Iris pigment epithelial cell (primary cell): ENCODE measurements around the gene PPFIBP1.

ENCODE experiments used
- DNase-seq: peaks from one replicate; pipeline ENCODE4 v3.0.0-alpha.2; 2011; ENCODE audit warnings: low read depth

PPFIBP1 gene

DNA sequence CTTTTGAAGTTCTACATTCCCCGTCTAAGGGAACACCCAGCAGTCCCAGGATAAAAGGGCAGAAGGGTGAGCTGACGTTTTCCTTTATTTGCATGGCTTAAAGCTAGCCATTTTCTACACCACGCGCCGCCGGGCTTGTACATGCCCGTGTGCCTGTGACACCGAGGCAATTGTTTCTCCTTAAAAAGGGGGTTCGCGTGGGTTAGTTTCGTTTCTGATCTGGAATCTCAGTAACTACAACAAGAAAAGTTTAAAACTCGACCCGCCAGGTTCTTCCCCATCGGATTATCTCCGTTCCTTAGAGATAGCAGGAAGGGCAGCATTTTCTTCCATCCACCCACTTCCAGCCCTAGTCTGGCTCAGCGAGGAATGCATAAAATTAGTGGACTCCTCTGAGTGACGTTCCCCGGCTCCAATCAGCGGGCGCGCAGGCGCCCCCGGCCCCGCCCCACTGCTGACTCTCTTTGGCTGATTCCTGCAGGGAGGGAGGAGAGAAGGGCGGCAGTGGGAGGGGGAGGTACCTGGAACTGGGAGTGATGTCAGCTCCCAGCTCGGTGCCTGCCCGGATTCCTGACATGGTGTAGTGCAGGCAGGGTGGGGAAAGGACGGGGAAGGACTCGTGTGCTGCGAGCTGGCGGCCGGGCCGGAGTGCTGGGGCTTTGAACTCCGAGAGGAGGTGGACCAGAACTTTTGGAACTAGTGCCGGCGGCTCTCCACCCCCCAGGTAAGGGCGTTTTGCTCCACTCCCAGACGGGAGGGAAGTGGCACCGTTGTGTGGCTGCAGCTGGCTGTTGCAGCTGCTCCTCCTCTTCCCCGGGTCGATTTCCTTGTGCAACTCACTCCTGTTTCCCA lies at the start of gene PPFIBP1:
Gene PPFIBP1, plus strand, starts transcription at position 565 of the 852 bp plus-strand sequence. CDS start 109,191 bp downstream, outside the sequence.
- DNase-seq, result peak; percentile 98

DNA sequence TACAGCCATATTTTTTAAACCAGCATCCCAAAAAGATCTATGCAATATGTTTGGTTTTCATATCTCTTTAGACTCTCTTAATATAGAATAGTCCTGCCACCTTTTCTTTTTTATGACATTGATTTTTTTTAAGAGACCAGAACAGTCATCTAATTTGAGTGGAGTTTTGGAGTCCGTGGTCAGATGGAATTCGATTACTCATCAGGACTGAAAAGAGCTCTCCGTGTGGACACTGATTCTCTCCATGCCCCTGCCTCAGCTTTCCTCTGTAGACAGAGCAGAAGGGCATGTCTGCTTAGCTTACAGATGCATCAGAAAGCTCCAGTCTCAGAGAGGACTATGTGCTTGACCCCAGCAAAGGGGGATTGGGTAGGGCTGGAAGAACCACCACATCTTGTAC lies 49.7 kb upstream of the PPFIBP1 start:
- DNase-seq, result peak; percentile 84

DNA sequence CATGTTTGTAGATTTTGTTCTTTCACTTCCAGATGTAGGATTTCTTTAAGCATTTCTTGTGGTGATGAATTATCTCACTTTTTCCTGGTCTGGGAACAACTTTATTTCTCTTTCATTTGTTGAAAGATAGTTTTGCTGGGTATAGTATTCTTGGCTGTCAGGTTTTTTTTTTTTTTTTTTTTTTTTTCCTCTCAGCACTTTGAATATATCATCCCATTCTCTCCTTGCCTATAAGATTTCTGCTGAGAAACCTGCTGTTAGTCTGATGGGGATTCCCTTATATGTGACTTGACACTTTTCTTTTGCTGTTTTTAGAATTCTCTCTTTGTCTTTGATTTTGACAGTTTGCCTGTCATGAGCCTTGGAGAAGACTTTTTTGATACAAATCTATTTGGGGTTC lies 47.0 kb upstream of the PPFIBP1 start:
- no peak for DNase-seq

DNA sequence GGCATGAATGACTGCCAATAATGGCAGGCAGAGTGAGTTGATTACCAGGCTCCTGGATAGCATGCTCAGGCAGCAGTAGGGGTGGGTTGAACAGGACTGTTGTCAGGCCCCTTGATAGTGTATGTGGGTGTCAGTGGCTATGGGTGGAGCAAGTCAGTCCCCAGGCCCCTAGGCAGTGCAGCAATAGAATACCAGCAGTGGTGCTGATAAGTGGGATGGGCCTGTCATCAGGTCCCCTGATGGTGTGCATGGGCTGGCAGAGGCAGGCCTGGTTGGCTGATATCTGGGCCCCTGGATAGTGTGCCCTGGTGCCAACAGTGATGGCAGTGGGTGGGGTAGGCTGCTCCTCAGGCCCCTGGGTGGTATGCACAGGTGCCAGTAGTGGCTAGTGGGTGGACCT lies 45.1 kb upstream of the PPFIBP1 start:
- no peak for DNase-seq

DNA sequence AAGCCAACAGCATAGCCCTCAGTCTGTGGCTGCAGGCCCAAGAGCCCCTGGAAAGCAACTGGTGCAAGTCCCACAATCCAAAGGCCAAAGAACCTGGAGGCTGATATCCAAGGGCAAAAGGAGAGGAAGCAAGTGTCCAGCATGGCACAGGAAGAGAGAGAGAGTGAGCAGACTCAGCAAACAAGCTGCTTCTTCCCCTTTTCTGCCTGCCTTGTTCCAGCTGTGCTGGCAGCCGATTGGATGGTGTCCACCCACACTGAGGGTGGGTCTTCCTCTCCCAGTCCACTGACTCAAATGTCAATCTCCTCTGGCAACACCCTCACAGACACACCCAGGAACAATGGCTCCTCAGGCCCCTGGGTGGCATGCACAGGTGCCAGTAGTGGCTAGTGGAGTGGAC lies 44.0 kb upstream of the PPFIBP1 start:
- DNase-seq, result no peak

DNA sequence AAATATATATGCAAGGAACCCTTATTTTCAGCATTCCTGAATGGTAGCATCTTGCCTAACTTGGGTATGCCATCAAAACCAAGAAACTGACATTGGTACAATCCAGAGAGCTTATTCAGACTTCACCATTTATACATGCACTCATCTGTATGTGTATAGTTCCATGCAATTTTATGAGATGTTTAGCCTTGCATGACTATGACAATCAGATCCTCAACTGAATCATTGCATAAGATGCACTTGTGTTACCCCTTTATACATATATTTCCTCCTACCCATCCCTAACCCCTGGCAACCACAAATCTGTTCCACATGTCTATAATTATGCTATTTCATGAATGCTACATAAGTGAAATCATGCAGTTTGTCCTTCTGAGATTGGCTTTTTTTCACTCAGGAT lies 37.0 kb upstream of the PPFIBP1 start:
- DNase-seq, result no peak

DNA sequence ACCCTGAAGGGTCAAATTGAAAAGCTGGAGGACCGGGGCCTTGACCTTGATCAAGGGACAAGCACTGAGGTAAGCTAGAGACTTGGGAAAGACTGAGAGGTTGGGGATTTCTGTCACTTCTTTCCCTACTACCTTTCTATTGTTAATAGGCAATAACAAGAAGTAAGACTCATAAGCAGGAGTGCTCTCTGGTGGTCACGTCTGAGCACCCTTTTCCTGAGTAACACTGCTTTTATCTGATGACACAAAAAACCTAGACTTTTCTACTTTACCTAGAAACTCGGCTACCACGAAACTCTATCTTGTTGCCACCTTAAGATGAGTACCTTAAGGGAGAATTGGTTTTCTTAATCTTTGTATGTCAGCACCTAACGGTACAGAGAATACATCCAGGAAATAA lies 35.5 kb upstream of the PPFIBP1 start:
- DNase-seq, result no peak

DNA sequence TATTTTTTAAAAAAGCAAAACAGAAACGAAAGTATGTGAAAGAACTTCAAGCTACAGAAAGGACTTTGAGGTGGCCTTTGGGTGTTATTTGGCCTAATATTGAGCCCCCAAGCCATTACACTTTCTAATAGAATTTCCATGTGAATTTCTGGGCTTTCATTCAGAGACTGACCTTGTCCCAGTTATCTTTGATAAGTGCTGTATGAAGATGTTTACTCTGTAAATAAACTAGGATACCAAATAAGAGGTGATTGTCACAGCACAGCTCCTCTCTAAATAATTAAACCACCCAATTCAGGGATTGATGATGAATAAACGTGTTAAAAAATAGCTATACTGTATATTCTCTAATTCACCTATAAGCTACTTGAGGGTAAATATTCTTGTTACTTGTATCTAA lies 32.8 kb upstream of the PPFIBP1 start:
- no peak for DNase-seq

DNA sequence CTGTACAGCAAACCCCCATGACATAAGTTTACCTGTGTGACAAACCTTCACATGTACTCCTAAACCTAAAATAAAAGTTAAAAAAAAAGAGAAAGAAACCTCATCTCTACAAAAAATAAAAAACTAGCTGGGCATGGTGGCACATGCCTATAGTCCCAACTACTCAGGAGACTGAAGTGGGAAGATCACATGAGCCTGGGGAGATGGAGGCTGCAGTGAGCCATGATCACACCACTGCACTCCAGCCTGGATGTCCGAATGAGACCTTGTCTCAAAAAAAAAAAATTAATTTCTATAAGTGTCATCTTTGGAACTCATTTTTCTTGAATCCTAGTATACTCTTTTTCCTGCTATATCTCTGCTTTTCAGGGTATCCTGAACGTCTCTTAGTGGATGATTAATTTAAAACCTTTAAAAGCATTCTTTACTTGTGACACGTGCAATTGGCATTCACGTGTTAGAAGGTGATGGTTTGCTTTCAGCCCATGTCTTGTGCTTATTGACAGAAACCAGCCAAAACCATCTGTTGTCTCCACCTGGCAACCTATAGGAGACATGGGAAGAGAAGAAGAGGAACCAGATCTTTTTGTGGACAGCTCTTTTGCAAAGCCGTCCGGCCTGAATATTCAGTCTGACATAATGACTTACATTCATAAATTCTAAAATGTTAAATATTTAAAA lies 30.6 kb upstream of the PPFIBP1 start:
- DNase-seq, result peak; percentile 24

DNA sequence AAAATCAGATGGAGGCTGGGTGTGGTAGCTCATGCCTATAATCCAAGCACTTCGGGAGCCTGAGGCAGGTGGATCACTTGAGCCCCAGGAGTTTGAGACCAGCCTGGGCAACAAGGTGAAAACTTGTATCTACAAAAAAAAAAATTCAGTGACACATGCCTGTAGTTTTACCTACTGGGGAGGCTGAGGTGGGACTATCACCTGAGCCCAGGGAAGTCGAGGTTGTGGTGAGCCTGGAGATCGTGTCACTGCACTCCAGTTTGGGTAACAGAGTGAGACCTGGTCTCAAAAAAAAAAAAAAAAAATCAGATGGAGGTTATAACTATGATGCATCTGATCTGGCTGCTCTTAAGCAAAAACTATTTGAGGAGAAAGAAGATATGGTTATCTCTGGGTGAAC lies 26.6 kb upstream of the PPFIBP1 start:
- DNase-seq, result no peak

DNA sequence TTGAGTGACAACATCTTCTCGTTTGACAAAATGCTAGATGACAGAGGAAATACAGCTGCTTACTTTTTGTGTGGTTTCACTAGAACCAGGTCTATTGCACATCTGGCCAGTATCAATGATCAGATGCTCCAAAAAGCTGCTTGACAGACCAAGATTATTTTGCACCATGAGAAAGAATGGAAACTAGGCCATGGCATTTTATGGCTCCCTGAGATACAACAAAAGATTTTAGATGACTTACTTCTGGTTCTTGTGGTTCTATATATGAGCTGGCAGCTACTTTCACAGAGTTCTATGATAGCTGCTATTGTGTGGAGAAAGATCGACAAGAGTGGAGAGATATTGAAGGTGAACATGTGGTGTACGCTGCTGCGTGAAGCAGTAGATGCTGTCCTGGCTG lies 25.9 kb upstream of the PPFIBP1 start:
- no peak for DNase-seq

DNA sequence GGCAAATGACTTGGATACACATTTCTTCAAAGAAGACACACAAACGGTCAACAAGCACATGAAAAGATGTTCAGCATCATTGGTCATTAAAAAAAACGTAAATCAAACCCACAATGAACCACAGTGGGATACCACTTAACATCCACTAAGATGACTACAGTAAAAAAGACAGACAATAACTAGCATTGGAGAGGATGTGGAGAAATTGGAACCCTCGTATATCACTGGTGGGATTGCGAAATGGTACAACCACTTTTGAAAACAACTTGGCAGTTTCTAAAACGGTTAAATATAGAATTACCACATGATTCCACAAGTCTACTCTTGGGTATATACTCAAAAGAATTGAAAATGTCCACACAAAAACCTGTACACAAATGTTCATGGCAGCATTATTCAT lies 25.2 kb upstream of the PPFIBP1 start:
- DNase-seq, result peak; percentile 39

DNA sequence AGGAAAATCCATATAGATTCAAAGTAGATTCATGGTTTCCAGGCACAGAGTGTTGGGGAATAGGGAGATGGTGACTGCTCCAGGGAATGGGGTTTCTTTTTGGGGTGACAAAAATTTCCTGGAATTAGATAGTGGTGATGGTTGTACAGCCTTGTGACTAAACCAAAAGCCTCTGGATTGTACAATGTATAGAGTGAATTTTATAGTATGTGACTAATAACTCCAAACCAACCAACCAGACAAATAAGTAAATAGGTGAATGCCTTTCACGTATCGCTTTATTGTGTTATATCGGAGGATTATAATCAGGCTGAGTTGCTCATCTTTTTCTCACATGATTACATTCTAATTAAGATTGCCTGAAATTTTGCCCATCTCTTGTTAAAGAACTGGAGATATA lies 24.6 kb upstream of the PPFIBP1 start:
- no peak for DNase-seq

DNA sequence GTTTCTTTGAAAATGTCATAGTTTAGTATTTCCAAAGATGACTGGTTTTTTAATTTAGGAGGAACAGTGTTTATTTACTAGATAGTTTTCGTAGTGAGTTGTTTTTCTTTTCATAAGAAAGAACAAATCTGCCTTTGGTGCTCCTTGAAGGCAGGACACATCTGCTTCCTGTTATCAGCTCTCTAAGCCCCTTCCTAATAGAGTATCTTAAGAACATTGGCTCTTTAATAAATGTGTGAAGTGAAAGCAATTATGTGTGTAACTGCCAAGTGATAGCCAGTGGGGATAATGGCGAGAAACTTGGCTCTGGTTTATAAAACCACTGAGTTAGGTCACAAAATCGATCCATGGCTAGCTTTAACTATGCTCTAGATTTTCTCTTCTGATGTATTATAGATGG lies 23.5 kb upstream of the PPFIBP1 start:
- DNase-seq, result no peak

DNA sequence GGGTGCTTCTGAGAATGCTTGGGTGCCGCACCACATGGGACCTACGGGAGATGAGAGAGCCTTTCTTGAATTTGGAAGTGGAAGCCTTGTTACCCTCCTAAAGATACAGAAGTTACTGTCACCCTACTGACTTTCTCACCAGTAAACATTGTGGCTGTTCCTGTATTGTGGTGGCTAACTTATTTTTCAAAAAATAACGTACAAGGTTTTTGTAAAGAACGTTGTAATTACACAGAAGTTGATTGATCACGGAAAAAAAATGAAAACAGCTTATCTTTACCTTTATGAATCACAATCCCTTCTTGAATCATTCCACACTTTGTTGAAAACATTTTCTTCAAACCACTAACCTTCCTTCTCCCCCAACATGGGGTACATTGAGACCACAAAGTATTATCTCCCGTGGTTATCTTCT lies 22.0 kb upstream of the PPFIBP1 start:
- DNase-seq, result no peak

DNA sequence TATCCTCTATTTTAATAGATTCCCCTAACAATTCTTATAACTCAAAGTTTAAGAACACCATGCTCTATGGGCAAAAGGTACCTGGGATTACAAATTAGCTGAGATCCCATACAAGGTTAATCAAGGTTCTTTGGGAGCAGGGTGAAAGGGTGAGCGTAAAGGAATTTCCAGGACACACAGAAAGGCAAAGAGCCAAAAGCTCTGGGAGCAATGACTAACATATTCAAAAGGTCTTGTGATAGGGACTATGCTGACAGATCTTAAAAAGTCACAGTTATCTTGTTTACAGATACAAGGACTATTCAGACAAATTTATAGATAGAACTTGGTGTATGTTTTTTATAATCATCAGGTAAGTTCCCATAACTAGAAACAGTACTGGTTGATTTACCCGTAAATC lies 19.5 kb upstream of the PPFIBP1 start:
- DNase-seq, result peak; percentile 12

DNA sequence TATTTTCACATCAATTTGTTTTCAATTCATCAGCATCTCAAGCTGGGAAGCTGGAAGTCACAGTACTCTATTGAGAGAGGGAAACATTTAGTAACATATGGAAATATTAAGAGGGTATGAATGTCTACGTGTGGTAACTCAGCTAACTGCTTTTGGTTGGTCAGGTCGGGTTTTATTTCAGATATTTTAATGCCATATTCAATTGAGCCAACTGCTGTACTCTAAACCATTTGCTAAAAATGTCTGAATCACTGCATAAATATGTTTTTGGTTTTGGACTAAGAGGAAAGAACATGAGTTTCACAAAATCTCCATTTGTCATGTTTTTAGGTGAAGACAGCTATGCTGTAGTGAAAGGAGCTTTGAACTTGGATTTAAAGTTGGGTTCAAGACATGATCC lies 18.9 kb upstream of the PPFIBP1 start:
- peak; percentile 30 for DNase-seq

DNA sequence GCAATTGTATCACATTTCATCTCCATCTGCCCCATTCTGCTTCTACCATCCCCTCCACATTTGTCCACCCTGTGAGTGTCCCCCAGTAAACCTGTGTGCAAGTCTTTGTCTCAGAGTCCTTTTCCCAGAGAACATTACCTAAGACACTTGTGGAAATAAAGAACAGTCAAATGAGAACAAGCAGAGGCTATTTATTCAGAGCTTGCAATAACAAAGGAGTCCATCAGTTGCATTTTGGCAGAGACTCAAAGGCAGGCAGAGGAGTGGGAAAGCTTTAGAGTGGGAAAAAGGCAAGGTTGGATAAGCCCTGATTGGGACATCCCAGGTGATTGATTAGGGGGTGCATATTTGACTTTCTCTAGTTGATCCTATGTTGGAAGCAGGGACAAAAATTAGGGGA lies 18.2 kb upstream of the PPFIBP1 start:
- peak; percentile 12 for DNase-seq

DNA sequence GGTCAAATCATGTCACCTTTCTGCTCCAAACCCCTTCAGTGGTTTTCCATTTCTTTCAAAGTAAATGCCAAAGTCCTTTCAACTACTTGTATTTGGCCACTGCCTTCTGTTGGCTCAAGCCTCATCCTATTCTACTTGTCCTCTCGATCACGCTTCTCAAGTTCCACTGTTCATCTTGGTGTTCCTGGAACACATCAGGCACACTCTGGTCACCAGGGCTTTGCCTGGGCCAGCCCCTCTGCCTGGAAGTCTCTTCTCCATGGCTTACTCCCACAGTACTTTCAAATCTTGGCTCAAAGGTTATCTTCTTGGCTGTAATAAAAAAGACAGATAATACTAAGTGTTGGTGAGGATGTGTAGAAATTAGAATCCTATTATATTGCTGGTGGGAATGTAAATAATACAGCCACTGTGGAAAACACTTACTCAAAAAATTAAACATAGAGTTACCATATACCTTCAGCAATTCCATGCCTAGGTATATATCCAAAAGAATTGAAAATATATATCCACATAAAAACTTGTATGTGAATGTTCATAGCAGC lies 17.3 kb upstream of the PPFIBP1 start:
- no peak for DNase-seq

DNA sequence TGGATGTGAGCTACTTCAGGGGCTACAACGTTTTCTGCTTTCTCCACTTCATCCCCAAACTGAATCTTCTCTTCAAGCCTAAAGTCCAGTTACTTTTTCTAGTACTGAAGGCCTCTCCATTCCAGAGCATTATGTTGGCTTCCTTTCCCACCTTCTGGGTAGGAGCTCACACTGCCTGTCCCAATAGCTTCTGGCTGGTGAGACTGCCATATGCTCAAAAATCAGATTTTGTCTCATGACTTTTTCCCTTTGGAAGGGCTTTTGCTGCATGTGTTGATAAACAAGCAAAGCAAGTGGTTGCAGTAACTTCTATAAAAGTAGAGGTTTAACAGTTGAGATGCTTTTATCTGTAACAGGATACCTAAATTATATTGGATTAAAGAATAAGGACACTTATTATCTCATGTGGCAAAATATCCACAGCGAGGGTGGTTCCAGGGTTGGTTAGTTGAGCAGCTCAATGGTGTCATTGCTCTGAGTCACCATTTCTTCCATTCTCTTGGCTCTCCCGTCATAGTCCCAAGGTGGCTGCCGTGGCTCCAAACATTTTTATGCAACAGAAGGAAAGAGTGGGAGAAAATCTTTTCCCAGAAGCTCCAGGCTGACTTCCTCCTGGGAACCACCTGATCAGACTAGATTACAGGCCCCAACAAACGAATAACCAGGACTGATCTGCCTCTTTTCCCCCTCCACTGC lies 15.1 kb upstream of the PPFIBP1 start:
- no peak for DNase-seq

DNA sequence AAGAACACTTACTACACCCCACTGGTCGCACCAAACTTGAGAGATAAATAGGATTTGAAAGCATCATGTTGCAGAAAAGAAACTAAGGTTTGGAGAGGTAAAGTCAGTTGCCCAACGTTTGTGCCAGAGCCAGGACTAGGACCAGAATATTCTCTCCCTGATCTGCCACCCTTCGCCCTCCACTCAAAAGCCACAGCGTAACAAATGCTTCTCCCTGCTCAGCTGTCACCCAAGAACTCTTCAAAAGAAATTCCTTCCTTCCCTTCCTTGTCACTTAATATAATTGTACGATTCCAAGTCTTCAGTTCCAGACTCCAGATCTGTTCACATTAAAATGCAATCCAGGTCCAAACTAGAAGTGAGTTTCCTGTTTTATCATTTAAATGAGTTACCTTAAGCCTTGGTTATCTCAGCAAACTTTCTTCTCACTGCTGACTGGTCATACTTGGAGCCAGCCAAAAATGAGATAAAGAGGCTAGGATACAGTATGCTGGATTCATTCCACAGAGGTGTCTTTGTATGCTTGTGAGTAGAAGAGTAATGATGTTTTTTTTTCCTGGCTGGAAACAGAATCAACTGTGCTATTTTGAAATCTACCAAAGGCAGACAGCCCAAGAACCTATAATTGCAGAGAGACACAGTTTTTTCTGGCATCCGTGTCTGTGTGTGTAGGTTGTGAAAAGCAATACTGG lies 12.8 kb upstream of the PPFIBP1 start:
- peak; percentile 23 for DNase-seq

DNA sequence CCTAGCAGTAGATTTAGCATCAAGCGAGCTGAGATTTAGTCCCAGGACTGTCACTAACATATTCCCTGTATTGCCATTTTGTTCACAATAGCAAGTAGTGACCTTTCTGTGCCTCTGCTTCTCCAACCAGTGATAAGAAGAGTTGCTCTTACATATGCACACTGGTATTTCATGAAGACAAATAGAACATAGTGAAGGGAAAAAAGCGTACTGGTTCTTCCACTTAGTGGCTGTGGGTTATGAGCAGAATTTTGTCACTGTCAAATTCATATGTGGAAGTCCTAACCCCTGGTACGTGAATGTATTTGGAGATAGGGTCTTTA lies 12.3 kb upstream of the PPFIBP1 start:
- no peak for DNase-seq
